CD14-positive monocyte (primary cell): Measurements from ENCODE around the gene PTGDS. TPM values are rescaled to one million over a fixed set of nuclear protein-coding genes. Genes with fewer than 3 reads are reported as not detected.
A peak's percentile ranks its signal among the peaks of the same experiment; 100 is the strongest.

Experiments
- DNase-seq, 3 donors: peaks; one replicate each; pipeline ENCODE4 v3.0.0-alpha.2; 2011 to 2022
- H2AFZ ChIP-seq: 2 replicates; pipeline ENCODE4 v1.6.0; 2012; ENCODE audit warnings: mild to moderate bottlenecking, low read depth, low read length, inconsistent platforms; ENCODE audit not compliant: insufficient read depth, poor library complexity, severe bottlenecking
- H3K27ac ChIP-seq, 2 donors: 1 replicate in 1 of 2; 2 replicates in 1 of 2; pipeline ENCODE4 v1.5.1; 2012 to 2013; ENCODE audit warnings: low read length in 2 of 2, control low read depth in 1 of 2, inconsistent platforms in 1 of 2, low read depth in 1 of 2, mild to moderate bottlenecking in 1 of 2
- H3K27me3 ChIP-seq, 2 donors: one replicate each; pipeline versions ENCODE4 v1.6.0 to v1.6.1; 2011 to 2013; ENCODE audit warnings: low read length in 2 of 2; ENCODE audit not compliant: control insufficient read depth in 2 of 2, insufficient read depth in 2 of 2
- H3K36me3 ChIP-seq, 2 donors: replicated peaks in 1 of 2; 1 replicate in 1 of 2; 2 replicates in 1 of 2; pipeline versions ENCODE4 v1.5.1 to v1.6.1; 2012 to 2013; ENCODE audit warnings: low read length in 2 of 2, control low read depth in 1 of 2, inconsistent platforms in 1 of 2, mild to moderate bottlenecking in 1 of 2; ENCODE audit not compliant: insufficient read depth in 2 of 2, control insufficient read depth in 1 of 2
- H3K4me1 ChIP-seq, 2 donors: 1 replicate in 1 of 2; 2 replicates in 1 of 2; pipeline versions ENCODE4 v1.5.1 to v1.6.1; 2012 to 2013; ENCODE audit warnings: low read length in 2 of 2, control low read depth in 1 of 2, inconsistent platforms in 1 of 2, mild to moderate bottlenecking in 1 of 2, moderate library complexity in 1 of 2; ENCODE audit not compliant: insufficient read depth in 2 of 2, control insufficient read depth in 1 of 2
- H3K4me2 ChIP-seq: replicated peaks from 2 replicates; pipeline ENCODE3; 2012; ENCODE audit warnings: low read length, moderate library complexity, mild to moderate bottlenecking; ENCODE audit not compliant: poor library complexity, severe bottlenecking; ENCODE audit errors: extremely low read depth
- H3K4me3 ChIP-seq, 3 experiments: fragments of 200-600 bp in 1 of 3; sonication (generic) in 1 of 3; replicated peaks in 1 of 3; 1 replicate in 2 of 3; 2 replicates in 1 of 3; pipeline ENCODE4 v1.5.1; 2011 to 2013; ENCODE audit warnings: low read length in 3 of 3, mild to moderate bottlenecking in 3 of 3, control low read depth in 2 of 3, low read depth in 2 of 3, inconsistent platforms in 1 of 3, moderate library complexity in 1 of 3
- H3K79me2 ChIP-seq: 2 replicates; pipeline ENCODE4 v1.6.0; 2012; ENCODE audit warnings: mild to moderate bottlenecking, control low read depth, inconsistent platforms, low read length, moderate library complexity; ENCODE audit not compliant: insufficient read depth
- H3K9ac ChIP-seq: 2 replicates; pipeline ENCODE4 v1.6.0; 2017; ENCODE audit warnings: low read length, mild to moderate bottlenecking; ENCODE audit not compliant: insufficient read depth, poor library complexity, severe bottlenecking
- H3K9me3 ChIP-seq, 2 donors: replicated peaks in 1 of 2; 1 replicate in 1 of 2; 2 replicates in 1 of 2; pipeline versions ENCODE4 v1.5.1 to v1.6.1; 2012 to 2013; ENCODE audit warnings: low read length in 2 of 2, control low read depth in 1 of 2; ENCODE audit not compliant: control insufficient read depth in 1 of 2, insufficient read depth in 1 of 2
- H4K20me1 ChIP-seq: 2 replicates; pipeline ENCODE4 v1.6.0; 2012; ENCODE audit warnings: mild to moderate bottlenecking, low read length, control low read depth, moderate library complexity; ENCODE audit not compliant: insufficient read depth
- H3K27ac Mint-ChIP-seq, 7 donors: one replicate each; pipeline ENCODE4 v1.8.0; 2020; ENCODE audit warnings: mild to moderate bottlenecking in 7 of 7, mixed read lengths in 7 of 7, moderate library complexity in 6 of 7, inconsistent platforms in 2 of 7
- H3K27me3 Mint-ChIP-seq, 3 donors: one replicate each; pipeline ENCODE4 v1.8.0; 2021 to 2022; ENCODE audit warnings: low read depth in 3 of 3, mild to moderate bottlenecking in 3 of 3, mixed read lengths in 3 of 3, moderate library complexity in 3 of 3, inconsistent platforms in 1 of 3
- H3K36me3 Mint-ChIP-seq, 2 donors: one replicate each; pipeline ENCODE4 v1.8.0; 2020; ENCODE audit warnings: mixed read lengths in 2 of 2, inconsistent platforms in 1 of 2, mild to moderate bottlenecking in 1 of 2
- H3K4me1 Mint-ChIP-seq: one replicate; pipeline ENCODE4 v1.8.0; 2020; ENCODE audit warnings: mild to moderate bottlenecking, mixed read lengths
- H3K4me3 Mint-ChIP-seq, 2 donors: one replicate each; pipeline ENCODE4 v1.8.0; 2020; ENCODE audit warnings: mild to moderate bottlenecking in 2 of 2, mixed read lengths in 2 of 2, moderate library complexity in 1 of 2
- H3K9me3 Mint-ChIP-seq, 7 donors: one replicate each; pipeline ENCODE4 v1.8.0; 2020 to 2022; ENCODE audit warnings: mixed read lengths in 7 of 7, mild to moderate bottlenecking in 6 of 7, moderate library complexity in 6 of 7, inconsistent platforms in 2 of 7
- CTCF ChIP-seq: fragments of 200-600 bp; IDR thresholded peaks from one replicate; pipeline ENCODE4 v1.8.0; 2022; ENCODE audit warnings: antibody characterized with exemption, mild to moderate bottlenecking
- WGBS: methylation state at CpG from one replicate; pipeline ENCODE4 v1.1.5; 2013; ENCODE audit warnings: missing lambda C conversion rate; ENCODE audit not compliant: insufficient coverage; 5-methylcytosine and 5-hydroxymethylcytosine counted together
- intact Hi-C, 2 donors: fragments of 100-400 bp; cut with micrococcal nuclease; formaldehyde crosslinking; loops; one replicate each; pipeline versions ENCODE4 v1.15.0 to v1.15.1; 2023
- polyA plus RNA-seq, 3 donors: library from polyadenylated mRNA; depleted of rRNA in 1 of 3; unstranded in 2 of 3; stranded (reverse) in 1 of 3; fragments of 300-500 nt in 2 of 3; fragments of >200 nt in 1 of 3; fragmentation: Illumina TruSeq in 2 of 3; gene quantifications; 1 replicate in 2 of 3; 2 replicates in 1 of 3; pipeline ENCODE4 v1.2.3, GENCODE V29; 2012 to 2021

Gene PTGDS
- polyA plus RNA-seq, 3 donors, result 0.34 to 1.5 TPM; not detected in 1

GRCh38 chr9:136979769-136980587 lies 2.7 kb downstream of the PTGDS start:
- H3K27ac ChIP-seq, result no peak overlapping the region
- TF ChIP-seq CTCF, result no peak
- no peak for DNase-seq
- no peaks in the 10 kb centered on the region for H4K20me1 ChIP-seq
- H3K27me3 Mint-ChIP-seq, result peaks cover 35 to 68% (median 44%) of the 10 kb centered on the region in 3 donors
- H3K9ac ChIP-seq, result no peak overlapping the region
- no peaks in the 10 kb centered on the region for H3K36me3 ChIP-seq
- H3K4me3 Mint-ChIP-seq, result no peak overlapping the region
- peaks cover 0 to 4% (median 0%) of the 10 kb centered on the region in 7 donors for H3K9me3 Mint-ChIP-seq
- no peaks in the 10 kb centered on the region for H3K79me2 ChIP-seq
- intact Hi-C loops, result no loop called here
- H3K4me2 ChIP-seq, result no peak overlapping the region
- H3K4me1 Mint-ChIP-seq, result peaks cover 15% of the 10 kb centered on the region
- H3K9me3 ChIP-seq, result no peaks in the 10 kb centered on the region
- 92% methylated on average over 20 of the region's 26 CpGs for WGBS
- peaks cover 0 to 3% of the 10 kb centered on the region in 2 donors for H3K36me3 Mint-ChIP-seq
- peak overlapping the region in 1 of 7 donors; percentile 78 for H3K27ac Mint-ChIP-seq
- peaks cover 17 to 25% of the 10 kb centered on the region in 2 donors for H3K4me1 ChIP-seq
- H2AFZ ChIP-seq, result no peak overlapping the region
- H3K27me3 ChIP-seq, result peaks cover 9 to 39% of the 10 kb centered on the region in 2 donors
- H3K4me3 ChIP-seq, result no peak overlapping the region

- no peaks in the 10 kb centered on the region for H4K20me1 ChIP-seq
- 98% methylated on average over 10 of the region's 16 CpGs for WGBS
- H3K9me3 ChIP-seq, result no peaks in the 10 kb centered on the region
- intact Hi-C loops, result no loop called here
- H3K27ac ChIP-seq, result no peak overlapping the region
- no peak overlapping the region for H3K4me3 ChIP-seq
- no peak overlapping the region for H3K4me2 ChIP-seq
- peaks cover 0 to 3% of the 10 kb centered on the region in 2 donors for H3K36me3 Mint-ChIP-seq
- no peaks in the 10 kb centered on the region for H3K36me3 ChIP-seq
- peaks cover 8 to 16% of the 10 kb centered on the region in 2 donors for H3K4me1 ChIP-seq
- peaks cover 37 to 68% (median 41%) of the 10 kb centered on the region in 3 donors for H3K27me3 Mint-ChIP-seq
- no peak for TF ChIP-seq CTCF
- H3K4me3 Mint-ChIP-seq, result no peak overlapping the region
- peak overlapping the region in 1 of 7 donors; percentile 57 for H3K27ac Mint-ChIP-seq
- no peak for DNase-seq
- H3K9me3 Mint-ChIP-seq, result peaks cover 0 to 4% (median 0%) of the 10 kb centered on the region in 7 donors
- no peaks in the 10 kb centered on the region for H3K79me2 ChIP-seq
- peaks cover 6% of the 10 kb centered on the region for H3K4me1 Mint-ChIP-seq
- H3K9ac ChIP-seq, result no peak overlapping the region
- H2AFZ ChIP-seq, result no peak overlapping the region
- H3K27me3 ChIP-seq, result peaks cover 15 to 45% of the 10 kb centered on the region in 2 donors
These were observed 3.6 kb downstream of the PTGDS start for GRCh38 chr9:136980669-136981478.
